Astrocyte (in vitro differentiated cells and primary cell): ENCODE measurements around the gene PLCL2.

ENCODE experiments used
- EZH2 ChIP-seq: IDR thresholded peaks from 2 replicates; pipeline ENCODE4 v1.6.1; 2012; ENCODE audit warnings: mild to moderate bottlenecking, low read length, inconsistent platforms; ENCODE audit not compliant: insufficient read depth
- TF ChIP-seq, protein P1 (sequence below): IDR thresholded peaks from 2 replicates; pipeline ENCODE4 v1.5.1; 2011; ENCODE audit warnings: low read depth, mild to moderate bottlenecking, inconsistent platforms, low read length, moderate library complexity; ENCODE audit not compliant: insufficient read depth

DNA sequence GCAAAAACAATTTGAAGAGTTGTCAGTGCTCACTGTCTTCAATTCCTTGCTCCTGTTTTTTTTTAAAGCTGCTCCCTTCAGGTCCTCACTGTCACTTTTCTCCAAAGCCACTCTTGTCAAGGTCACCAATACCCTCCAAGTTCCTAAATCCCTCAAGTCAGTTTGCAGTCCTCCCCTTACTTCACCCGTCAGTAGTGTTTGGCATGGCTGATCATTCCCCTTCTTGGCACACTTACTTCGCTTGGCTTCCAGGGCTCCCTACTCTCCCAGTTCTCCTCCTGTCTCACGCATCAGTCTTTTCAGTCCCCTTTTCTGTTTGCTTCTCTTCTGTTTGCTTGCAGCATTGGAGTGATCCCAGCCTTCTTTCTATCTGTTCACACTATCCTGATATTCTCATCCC lies 25.5 kb downstream of the PLCL2 start:
- TF ChIP-seq, protein P1, sequence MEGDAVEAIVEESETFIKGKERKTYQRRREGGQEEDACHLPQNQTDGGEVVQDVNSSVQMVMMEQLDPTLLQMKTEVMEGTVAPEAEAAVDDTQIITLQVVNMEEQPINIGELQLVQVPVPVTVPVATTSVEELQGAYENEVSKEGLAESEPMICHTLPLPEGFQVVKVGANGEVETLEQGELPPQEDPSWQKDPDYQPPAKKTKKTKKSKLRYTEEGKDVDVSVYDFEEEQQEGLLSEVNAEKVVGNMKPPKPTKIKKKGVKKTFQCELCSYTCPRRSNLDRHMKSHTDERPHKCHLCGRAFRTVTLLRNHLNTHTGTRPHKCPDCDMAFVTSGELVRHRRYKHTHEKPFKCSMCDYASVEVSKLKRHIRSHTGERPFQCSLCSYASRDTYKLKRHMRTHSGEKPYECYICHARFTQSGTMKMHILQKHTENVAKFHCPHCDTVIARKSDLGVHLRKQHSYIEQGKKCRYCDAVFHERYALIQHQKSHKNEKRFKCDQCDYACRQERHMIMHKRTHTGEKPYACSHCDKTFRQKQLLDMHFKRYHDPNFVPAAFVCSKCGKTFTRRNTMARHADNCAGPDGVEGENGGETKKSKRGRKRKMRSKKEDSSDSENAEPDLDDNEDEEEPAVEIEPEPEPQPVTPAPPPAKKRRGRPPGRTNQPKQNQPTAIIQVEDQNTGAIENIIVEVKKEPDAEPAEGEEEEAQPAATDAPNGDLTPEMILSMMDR = no peak
- no peak for TF ChIP-seq EZH2
